Activated naive CD8-positive, alpha-beta T cell (primary cell): ENCODE results near the gene TSPAN11.
A peak's percentile ranks its signal among the peaks of the same experiment; 100 is the strongest.
"Not testable (repeated sequence)": the region's sequence is repeated elsewhere in the genome, so short reads cannot be mapped to it uniquely, and the experiment has no call there.

Experiments used
- H3K27ac Mint-ChIP-seq: one replicate; pipeline ENCODE4 v1.8.0; 2021; ENCODE audit warnings: mixed read lengths
- H3K27me3 Mint-ChIP-seq: one replicate; pipeline ENCODE4 v1.8.0; 2021; ENCODE audit warnings: mixed read lengths
- H3K36me3 Mint-ChIP-seq: one replicate; pipeline ENCODE4 v1.8.0; 2021; ENCODE audit warnings: mixed read lengths
- H3K4me1 Mint-ChIP-seq: one replicate; pipeline ENCODE4 v1.8.0; 2021; ENCODE audit warnings: low read depth, mixed read lengths
- H3K4me3 Mint-ChIP-seq: one replicate; pipeline ENCODE4 v1.8.0; 2021; ENCODE audit warnings: mild to moderate bottlenecking, mixed read lengths
- H3K9me3 Mint-ChIP-seq: one replicate; pipeline ENCODE4 v1.8.0; 2021; ENCODE audit warnings: low read depth, mixed read lengths

Gene TSPAN11, protein sequence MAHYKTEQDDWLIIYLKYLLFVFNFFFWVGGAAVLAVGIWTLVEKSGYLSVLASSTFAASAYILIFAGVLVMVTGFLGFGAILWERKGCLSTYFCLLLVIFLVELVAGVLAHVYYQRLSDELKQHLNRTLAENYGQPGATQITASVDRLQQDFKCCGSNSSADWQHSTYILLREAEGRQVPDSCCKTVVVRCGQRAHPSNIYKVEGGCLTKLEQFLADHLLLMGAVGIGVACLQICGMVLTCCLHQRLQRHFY

DNA sequence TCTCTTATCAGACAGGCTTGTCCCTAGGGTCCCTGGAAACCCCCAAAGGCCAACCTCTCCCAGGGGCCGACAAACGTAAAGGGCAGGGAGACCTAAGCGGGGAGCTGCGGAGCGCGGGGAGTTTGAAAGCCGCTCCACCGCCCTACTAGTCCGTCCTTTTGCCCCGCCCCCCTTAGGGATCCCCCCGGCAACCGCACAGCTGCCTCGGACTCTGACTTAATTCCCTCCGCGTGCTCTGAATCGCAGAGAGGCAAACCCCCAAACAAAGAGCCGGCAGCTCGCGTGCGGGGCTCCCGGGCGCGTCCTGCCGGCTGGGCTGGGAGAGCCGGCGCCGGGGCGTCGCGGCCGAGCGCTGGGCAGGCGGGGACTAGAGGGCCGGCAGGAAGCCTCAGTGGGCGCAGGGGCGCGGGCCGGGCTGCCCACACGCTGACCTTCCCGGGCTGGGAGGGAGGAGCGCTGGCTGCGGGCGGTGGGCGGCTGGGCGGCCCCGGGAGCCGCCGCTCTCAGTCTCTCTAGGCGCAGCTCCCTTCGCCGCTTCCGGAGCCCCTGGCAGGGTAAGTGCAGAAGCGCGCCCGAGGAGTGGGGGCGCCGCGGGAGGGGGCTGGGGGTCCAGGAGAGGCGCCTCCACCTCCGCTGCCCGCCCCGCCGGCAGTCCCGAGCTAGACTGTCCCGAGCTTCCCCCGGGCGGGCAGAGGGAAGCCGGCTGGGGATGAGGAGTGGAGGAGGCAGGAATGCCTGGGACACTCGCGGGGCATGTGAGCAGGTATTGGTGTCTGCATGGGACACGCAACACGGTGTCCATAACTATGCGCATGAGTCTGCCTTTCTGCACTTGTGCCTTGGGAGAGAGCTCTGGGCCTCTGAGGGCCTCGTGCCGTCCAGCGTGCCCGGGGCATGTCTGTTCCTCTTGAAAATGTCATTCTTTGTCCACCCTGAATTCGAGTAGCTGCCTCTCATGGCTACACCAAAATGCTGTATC lies at the start of gene TSPAN11:
TSPAN11 (plus strand) TSS at position 506 of the 979 bp plus-strand sequence. CDS start 27,244 bp downstream, outside the sequence.
- Mint-ChIP-seq H3K27me3 (peaks cover 31% of the 10 kb centered on the region), H3K4me3 (peak within 1 kb of the TSS; percentile 43), H3K27ac (no peak within 1 kb of the TSS), H3K4me1 (peaks cover 3% of the 10 kb centered on the region), H3K36me3 (no peaks in the 10 kb centered on the region), H3K9me3 (no peaks in the 10 kb centered on the region)

DNA sequence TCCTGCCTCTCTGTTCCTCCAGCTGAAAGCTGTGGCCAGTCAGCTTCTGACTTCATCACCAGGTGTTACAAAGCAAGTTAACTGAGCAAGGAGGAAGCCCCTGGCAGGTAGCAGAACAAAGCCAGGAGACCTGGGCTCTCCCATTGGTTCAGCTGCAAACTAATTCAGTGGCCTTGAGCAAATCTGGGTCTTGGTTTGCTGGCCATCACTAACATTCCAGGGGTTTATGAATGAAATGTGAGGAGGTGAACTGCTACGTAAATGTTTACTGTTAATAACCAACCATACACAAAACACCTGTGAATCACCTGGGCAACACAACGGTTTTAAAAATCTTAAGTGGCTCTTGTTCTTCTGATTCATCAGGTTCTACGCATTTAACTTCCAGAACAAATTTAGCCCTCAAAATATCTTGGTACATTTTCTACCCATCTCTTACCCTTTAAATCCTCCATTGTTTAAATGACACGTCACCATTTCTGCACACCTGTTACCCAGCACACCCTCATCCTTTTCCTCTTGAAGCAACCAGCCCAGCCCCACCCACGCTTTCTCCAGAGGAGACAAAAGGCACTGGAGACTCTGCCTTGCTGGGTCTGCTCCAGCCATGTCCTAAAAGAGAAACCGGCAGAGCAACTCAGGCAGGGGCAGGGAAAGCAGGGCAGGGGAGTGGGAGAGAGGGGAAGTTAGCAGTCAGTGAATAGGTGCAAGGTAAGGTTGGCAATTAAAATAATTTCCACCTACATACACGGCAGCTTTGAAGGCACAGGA lies 49.3 kb upstream of the TSPAN11 start:
- Mint-ChIP-seq H3K4me3 (no peak overlapping the region), H3K4me1 (no peaks in the 10 kb centered on the region), H3K9me3 (no peaks in the 10 kb centered on the region), H3K27me3 (no peaks in the 10 kb centered on the region), H3K36me3 (no peaks in the 10 kb centered on the region), H3K27ac (no peak overlapping the region)

DNA sequence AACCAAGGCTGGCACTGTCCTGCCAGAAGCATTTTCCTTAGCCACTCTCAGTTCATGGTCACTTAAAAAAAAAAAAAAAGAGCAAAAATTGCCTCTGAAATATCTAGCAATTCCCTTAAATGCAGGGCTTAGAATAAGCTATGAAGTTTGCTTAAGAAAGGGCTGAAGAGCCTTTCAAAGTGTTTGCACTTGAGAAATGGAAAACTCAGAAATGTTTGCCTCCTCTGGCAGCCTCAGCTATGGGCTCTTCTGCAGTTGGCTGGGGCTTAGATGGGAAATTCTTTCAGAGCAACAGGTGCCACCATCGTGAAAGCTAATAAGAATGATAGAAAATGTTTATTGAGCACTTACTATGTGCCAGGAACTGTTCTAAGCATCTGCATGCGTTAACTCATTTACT lies 48.5 kb upstream of the TSPAN11 start:
- no peak overlapping the region for H3K27ac Mint-ChIP-seq
- no peaks in the 10 kb centered on the region for H3K36me3 Mint-ChIP-seq
- no peaks in the 10 kb centered on the region for H3K4me1 Mint-ChIP-seq
- no peaks in the 10 kb centered on the region for H3K27me3 Mint-ChIP-seq
- H3K9me3 Mint-ChIP-seq: no peaks in the 10 kb centered on the region
- H3K4me3 Mint-ChIP-seq: no peak overlapping the region

- Mint-ChIP-seq H3K4me1 (no peaks in the 10 kb centered on the region), H3K27me3 (no peaks in the 10 kb centered on the region), H3K4me3 (no peak overlapping the region), H3K9me3 (no peaks in the 10 kb centered on the region), H3K36me3 (no peaks in the 10 kb centered on the region), H3K27ac (no peak overlapping the region)
Observed at GRCh38 chr12:30880061-30880460, 46.5 kb upstream of the TSPAN11 start.

GRCh38 chr12:30880813-30881212 lies 45.7 kb upstream of the TSPAN11 start:
- no peaks in the 10 kb centered on the region for H3K4me1 Mint-ChIP-seq
- no peak overlapping the region for H3K4me3 Mint-ChIP-seq
- no peaks in the 10 kb centered on the region for H3K9me3 Mint-ChIP-seq
- no peak overlapping the region for H3K27ac Mint-ChIP-seq
- no peaks in the 10 kb centered on the region for H3K36me3 Mint-ChIP-seq
- no peaks in the 10 kb centered on the region for H3K27me3 Mint-ChIP-seq

- H3K4me3 Mint-ChIP-seq: no peak overlapping the region
- no peak overlapping the region for H3K27ac Mint-ChIP-seq
- no peaks in the 10 kb centered on the region for H3K36me3 Mint-ChIP-seq
- H3K4me1 Mint-ChIP-seq: no peaks in the 10 kb centered on the region
- no peaks in the 10 kb centered on the region for H3K27me3 Mint-ChIP-seq
- peaks cover 15% of the 10 kb centered on the region for H3K9me3 Mint-ChIP-seq
Observed at GRCh38 chr12:30882706-30883105, 43.8 kb upstream of the TSPAN11 start.

DNA sequence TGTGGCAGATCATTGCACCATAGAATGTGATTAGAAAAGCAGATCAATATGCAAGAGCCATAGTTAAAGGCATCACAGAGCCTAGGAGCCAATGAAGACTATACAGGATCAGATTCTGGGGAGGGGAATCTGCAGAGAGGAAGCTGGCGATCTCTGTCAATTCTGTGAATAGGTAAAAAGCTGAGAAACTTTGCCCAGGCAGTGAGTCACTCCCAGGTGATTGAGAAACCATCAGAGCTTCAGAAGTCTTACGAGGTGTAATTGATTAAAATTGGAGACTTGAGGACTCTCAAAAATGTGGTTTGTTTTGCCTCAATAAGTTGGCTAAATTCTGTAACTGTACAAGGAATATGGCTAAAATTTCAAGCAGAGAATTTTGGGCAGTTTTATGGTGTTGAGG lies 41.7 kb upstream of the TSPAN11 start:
- Mint-ChIP-seq H3K27ac (no peak overlapping the region), H3K4me1 (no peaks in the 10 kb centered on the region), H3K4me3 (no peak overlapping the region), H3K9me3 (peaks cover 16% of the 10 kb centered on the region), H3K36me3 (no peaks in the 10 kb centered on the region), H3K27me3 (no peaks in the 10 kb centered on the region)

GRCh38 chr12:30885321-30885720 lies 41.2 kb upstream of the TSPAN11 start:
- H3K4me3 Mint-ChIP-seq: no peak overlapping the region
- peaks cover 16% of the 10 kb centered on the region for H3K9me3 Mint-ChIP-seq

DNA sequence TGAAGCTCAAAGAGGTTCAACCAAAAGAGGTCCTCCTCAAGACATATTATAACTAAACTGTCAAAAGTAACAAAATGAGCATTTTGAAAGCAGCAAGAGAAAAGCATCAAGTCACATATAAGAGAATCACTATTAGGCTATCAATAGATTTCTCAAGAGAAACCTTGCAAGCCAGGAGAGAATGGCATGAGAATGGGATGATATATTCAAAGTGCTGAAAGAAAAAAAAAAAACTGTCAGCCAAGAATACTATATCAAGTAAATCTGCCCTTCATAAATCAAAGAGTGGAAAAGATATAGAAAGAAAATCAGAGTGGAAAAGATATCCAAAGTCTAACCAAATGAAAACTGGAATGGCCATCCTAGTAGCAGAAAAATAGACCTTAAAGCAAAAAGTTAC lies 39.3 kb upstream of the TSPAN11 start:
- no peaks in the 10 kb centered on the region for H3K27me3 Mint-ChIP-seq
- H3K27ac Mint-ChIP-seq: no peak overlapping the region
- no peaks in the 10 kb centered on the region for H3K4me1 Mint-ChIP-seq
- peaks cover 16% of the 10 kb centered on the region for H3K9me3 Mint-ChIP-seq
- no peaks in the 10 kb centered on the region for H3K36me3 Mint-ChIP-seq
- H3K4me3 Mint-ChIP-seq: no peak overlapping the region

More at GRCh38 chr12:30885321-30885720, 41.2 kb upstream of the TSPAN11 start:
- Mint-ChIP-seq H3K27me3 (no peaks in the 10 kb centered on the region), H3K27ac (no peak overlapping the region), H3K36me3 (no peaks in the 10 kb centered on the region), H3K4me1 (no peaks in the 10 kb centered on the region)

DNA sequence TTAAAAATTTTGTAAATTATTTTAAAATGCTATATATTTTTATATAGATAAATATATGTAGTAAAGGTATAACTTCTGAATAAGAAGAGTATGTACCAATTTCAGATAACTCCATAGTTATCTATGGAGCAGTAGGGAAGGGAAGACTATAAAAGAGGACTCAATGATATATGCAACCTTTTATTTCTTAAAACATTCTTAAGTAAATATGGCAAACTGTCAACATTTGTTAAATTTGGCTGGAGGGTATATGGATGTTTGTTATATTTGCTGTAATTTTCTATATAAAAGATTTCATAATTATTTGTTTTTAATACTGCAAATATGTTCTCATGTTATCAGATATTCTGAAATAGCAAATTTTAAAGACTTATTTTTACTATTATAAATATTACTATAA lies 38.3 kb upstream of the TSPAN11 start:
- Mint-ChIP-seq H3K27ac (no peak overlapping the region), H3K27me3 (no peaks in the 10 kb centered on the region), H3K36me3 (no peaks in the 10 kb centered on the region), H3K4me3 (no peak overlapping the region), H3K9me3 (peaks cover 16% of the 10 kb centered on the region), H3K4me1 (no peaks in the 10 kb centered on the region)

DNA sequence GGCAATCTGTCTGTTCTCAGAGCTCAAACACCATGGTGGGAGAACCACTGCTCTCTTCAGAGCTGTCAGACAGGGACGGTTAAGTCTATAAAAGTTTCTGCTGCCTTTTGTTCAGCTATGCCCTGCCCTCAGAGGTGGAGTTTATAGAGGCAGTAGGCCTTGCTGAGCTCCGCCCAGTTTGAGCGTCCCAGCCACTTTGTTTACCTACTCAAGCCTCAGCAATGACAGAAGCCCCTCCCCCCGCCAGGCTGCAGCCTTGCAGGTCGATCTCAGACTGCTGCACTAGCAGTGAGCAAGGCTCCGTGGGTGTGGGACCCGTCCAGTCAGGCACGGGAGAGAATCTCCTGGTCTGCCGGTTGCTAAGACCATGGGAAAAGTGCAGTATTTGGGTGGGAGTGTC lies 32.0 kb upstream of the TSPAN11 start:
- not testable (repeated sequence) for H3K27me3 Mint-ChIP-seq, H3K4me3 Mint-ChIP-seq, H3K36me3 Mint-ChIP-seq, H3K27ac Mint-ChIP-seq, H3K4me1 Mint-ChIP-seq, H3K9me3 Mint-ChIP-seq

- no peaks in the 10 kb centered on the region for H3K36me3 Mint-ChIP-seq
- H3K27ac Mint-ChIP-seq: no peak overlapping the region
- H3K4me3 Mint-ChIP-seq: no peak overlapping the region
- peaks cover 6% of the 10 kb centered on the region for H3K27me3 Mint-ChIP-seq
- no peaks in the 10 kb centered on the region for H3K9me3 Mint-ChIP-seq
- H3K4me1 Mint-ChIP-seq: no peaks in the 10 kb centered on the region
Observed at GRCh38 chr12:30896461-30896860, 30.1 kb upstream of the TSPAN11 start.

- H3K27ac Mint-ChIP-seq: no peak overlapping the region
- no peaks in the 10 kb centered on the region for H3K4me1 Mint-ChIP-seq
Observed at GRCh38 chr12:30898846-30899245, 27.7 kb upstream of the TSPAN11 start.

GRCh38 chr12:30900351-30900750 lies 26.2 kb upstream of the TSPAN11 start:
- Mint-ChIP-seq H3K4me3 (no peak overlapping the region), H3K27ac (no peak overlapping the region), H3K4me1 (no peaks in the 10 kb centered on the region), H3K36me3 (no peaks in the 10 kb centered on the region), H3K27me3 (peaks cover 4% of the 10 kb centered on the region), H3K9me3 (no peaks in the 10 kb centered on the region)

More at GRCh38 chr12:30898846-30899245, 27.7 kb upstream of the TSPAN11 start:
- H3K36me3 Mint-ChIP-seq: no peaks in the 10 kb centered on the region
- H3K9me3 Mint-ChIP-seq: no peaks in the 10 kb centered on the region
- peaks cover 6% of the 10 kb centered on the region for H3K27me3 Mint-ChIP-seq
- no peak overlapping the region for H3K4me3 Mint-ChIP-seq

GRCh38 chr12:30902001-30902400 lies 24.5 kb upstream of the TSPAN11 start:
- Mint-ChIP-seq H3K36me3 (no peaks in the 10 kb centered on the region), H3K4me1 (no peaks in the 10 kb centered on the region), H3K4me3 (no peak overlapping the region)

More at GRCh38 chr12:30902001-30902400, 24.5 kb upstream of the TSPAN11 start:
- Mint-ChIP-seq H3K27ac (no peak overlapping the region), H3K9me3 (no peaks in the 10 kb centered on the region), H3K27me3 (peaks cover 4% of the 10 kb centered on the region)
